GM18858 (cell line): ENCODE data around the gene SPACDR.
"Not testable (repeated sequence)": the region's sequence is repeated elsewhere in the genome, so short reads cannot be mapped to it uniquely, and the experiment has no call there.

Experiments
- ATAC-seq: cut with Tn5 transposase; IDR thresholded peaks from one replicate; pipeline ENCODE4 v1.9.1; 2021; ENCODE audit not compliant: unreplicated experiment

Gene SPACDR

DNA sequence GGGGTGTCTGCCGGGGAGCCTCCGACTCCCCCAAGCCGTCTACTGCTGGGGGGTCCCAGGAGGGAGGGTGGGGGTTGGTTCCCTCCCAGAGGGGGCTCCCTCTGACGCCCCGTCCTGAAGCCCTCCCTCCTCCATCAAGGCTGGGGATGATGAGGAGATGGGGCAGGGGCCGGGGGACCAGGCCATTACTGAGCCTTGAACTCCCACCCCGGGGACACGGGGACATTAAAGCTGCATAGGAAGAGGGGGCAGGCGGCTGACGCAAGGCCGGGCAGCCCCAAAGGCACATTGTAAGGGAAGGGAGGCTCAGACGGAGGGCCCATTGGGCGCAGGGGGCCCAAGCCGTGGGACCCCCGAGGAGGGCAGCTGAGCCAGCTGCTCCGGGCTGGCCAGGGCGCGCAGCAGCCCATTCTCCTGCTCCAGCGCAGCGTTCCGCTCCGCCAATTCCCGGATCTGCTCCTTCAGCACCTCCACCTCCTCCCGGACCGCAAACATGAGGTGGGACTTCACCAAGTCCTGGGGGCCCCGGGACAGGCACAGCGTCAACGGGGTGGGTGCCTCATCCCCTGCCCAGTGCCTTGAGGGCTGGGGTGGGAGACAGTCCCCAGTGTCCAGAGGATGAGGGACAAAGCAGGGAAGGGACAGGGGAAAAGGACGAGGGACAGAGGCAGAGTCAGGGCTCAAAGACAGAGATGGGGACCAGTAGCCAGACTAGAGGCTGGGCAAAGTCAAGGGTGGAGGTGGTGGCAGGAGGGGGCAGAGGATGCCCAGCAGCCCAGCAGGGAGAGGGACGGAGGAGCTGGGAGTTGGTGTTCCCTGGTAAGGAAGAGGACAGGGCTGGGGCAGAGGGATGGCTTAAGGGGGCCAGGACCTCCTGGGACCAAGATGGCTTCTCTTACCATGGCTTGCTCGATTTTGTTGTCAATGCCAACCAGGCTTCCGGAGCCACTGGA, 2.9 kb upstream of the SPACDR start:
- no peak for ATAC-seq

DNA sequence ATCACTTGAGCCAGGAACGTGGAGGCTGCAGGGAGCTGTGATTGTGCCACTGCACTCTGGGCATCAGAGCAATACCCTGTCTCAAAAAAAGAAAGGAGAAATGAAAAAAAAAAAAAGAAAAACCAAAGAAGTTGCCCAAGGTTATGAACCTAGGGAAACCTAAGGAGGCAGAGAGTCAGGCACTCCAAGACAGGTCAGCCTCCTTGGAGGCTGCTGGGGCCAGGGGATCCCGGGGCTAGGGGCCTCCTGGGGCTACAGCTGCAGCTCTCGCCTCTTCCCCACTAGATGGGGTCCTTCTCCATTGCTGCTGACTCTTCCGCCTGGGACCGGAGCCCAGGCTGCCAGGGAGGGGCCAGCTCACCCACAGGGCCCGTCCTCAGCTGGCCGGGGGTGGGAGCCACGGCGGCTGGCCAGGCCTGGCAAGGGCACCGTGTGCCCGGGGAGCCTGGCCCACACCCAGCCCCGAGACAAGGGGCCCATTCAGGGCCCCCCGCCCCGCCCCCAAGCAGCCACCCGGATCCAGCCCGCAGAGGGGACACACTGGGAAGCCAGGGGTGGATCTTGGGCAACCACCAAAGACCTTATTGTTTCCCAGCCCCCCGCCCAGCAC, 1.7 kb upstream of the SPACDR start:
- no peak for ATAC-seq

DNA sequence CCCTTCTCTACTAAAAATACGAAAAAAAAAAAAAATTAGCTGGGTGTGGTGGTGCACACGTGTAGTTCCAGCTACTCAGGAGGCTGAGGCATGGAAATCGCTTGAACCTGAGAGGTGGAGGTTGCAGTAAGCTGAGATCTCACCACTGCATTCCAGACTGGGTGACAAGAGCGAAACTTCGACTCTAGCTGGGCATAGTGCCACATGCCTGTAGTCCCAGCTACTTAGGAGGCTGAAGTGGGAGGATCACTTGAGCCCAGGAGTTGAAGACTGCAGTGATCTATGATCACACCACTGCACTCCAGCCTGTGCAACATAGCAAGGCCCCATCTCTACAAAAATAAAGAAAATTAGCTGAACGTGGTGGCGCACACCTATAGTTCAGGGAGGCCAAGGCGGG, 1.2 kb upstream of the SPACDR start:
- ATAC-seq, result no peak

DNA sequence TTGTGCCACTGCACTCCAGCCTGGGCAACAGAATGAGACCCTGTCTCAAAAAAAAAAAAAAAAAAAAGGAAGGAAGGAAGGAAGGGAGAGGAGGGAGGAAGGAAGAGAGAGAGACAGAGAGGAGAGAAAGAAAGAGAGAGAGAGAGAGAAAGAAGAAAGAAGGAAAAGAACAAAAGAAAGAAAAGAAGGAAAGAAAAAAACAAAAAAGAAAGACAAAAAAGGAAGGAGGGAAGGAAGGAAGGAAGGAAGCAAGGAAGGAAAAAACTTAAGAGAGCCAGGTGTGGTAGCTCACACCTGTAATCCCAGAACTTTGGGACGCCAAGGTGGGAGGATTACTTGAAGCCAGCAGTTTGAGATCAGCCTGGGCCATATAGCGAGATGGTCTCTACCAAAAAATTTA, 731 bp upstream of the SPACDR start:
- ATAC-seq, result no peak

DNA sequence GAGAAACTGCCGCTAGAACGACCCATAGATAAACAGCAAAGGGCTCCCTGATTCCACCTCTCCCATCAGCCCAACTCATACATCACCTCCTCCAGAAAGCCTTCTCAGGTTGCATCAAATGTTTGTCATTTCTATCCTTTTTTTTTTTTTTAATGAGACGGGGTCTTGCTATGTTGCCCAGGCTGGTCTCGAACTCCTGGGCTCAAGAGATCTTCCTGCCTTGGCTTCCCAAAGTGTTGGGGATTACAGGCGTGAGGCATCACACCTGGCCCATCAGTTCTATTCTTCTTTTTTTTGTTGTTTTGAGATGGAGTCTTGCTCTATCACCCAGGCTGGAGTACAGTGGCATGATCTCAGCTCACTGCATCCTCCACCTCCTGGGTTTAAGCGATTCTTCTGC, 7.0 kb downstream of the SPACDR start:
- ATAC-seq, result no peak

DNA sequence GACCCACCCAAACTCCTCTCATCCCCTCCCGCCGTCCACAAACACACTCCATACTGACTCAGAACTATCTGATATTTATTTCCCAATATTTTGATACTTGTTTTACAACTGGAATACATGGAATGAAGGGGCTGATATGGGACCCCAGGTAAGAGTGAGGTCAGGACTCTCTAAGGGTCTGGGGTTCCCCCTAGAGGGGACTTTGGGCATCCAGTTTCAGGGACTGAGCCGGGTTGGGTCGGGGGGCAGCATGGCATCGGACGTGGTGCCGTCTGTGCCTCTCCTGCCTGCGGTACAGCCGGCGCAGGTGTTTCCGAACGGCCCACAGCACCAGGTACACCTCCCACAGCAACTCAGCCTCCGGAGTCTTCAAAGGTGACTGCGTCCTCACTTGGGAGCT, 7.5 kb downstream of the SPACDR start:
- ATAC-seq, result no peak

DNA sequence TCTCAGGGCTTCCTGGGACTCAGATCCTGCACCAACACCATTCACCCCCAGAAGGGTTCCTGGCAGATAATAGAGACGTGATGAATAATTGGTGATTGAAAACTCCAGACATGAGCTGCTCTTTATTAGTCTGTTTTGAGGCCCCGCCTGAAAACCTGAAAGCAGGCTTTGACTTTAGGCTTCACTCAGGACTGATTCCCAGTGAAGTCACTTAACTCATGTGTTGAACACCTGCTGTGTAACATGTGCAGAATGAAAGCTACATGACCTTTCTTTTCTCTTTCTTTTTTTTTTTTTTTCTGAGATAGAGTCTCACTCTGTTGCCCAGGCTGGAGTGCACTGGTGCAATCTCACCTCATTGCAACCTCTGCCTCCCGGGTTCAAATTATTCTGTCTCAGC, 8.9 kb downstream of the SPACDR start:
- ATAC-seq, result no peak

DNA sequence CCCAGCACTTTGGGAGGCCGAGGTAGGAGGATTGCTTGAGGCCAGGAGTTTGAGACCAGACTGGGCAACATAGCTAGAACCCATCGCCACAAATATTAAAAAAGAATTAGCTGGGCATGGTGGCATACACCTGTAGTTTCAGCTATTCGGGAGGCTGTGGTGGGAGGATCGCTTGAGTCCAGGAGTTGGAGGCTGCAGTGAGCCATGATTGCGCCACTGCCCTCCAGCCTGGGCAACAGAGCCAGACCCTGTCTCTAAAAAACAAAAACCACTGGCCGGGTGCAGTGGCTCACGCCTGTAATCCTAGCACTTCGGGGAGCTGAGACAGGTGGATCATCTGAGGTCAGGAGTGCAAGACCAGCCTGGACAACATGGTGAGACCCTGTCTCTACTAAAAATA, 10.2 kb downstream of the SPACDR start:
- ATAC-seq, result not testable (repeated sequence)

DNA sequence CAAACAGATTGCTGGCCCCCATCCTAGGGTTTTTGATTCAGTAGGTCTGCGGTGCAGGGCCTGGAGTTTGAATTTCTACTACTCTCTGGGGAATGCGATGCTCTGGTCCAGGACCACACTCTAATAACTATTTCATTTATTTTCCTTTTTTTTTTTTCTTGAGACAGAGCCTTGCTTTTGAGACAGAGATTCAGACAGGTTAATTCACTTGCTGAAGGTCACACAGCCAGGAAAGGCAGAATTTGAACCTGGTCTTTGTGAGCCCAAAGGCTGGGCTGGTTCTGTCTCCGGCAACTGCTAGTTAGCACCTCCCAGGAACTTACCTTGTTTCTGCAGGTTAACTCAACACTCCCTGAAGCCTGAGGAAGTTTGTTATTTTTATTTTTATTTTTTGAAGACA, 11.5 kb downstream of the SPACDR start:
- ATAC-seq, result no peak

DNA sequence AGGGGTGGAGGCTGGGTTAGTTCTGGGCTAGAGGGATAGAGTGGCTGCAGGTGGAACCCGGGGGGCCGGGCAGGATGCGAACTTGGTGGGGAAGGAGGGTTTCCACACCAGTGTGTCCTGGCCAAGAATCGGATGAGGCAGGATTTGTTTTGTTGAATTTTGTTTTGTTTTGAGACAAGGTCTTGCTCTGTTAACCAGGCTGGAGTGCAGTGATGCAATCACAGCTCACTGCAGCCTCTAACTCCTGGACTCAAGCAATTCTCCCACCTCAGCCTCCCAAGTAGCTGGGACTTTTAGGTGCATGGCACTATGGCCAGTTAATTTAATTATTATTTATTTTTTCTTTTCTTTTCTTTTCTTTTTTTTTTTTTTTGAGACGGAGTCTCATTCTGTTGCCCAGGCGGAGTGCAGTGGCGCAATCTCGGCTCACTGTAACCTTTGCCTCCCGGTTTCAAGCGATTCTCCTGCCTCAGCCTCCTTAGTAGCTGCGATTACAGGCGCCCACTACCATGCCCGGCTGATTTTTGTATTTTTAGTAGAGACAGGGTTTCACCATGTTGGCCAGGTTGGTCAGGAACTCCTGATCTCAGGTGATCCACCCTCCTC, 14.8 kb downstream of the SPACDR start:
- ATAC-seq, result no peak

DNA sequence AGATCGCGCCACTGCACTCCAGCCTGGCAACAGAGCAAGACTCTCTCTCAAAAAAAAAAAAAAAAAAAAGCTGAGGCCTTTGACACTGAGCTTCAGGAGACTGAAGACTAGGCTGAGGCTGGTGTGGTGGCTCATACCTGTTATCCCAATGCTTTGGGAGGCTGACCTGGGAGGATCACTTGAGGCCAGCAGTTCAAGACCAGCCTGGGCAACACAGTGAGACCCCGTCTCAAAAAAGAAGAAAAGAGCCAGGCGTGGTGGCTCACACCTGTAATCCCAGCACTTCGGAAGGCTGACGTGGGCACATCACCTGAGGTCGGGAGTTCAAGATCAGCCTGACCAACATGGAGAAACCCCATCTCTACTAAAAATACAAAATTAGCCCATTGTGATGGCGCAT, 16.7 kb downstream of the SPACDR start:
- ATAC-seq, result not testable (repeated sequence)

DNA sequence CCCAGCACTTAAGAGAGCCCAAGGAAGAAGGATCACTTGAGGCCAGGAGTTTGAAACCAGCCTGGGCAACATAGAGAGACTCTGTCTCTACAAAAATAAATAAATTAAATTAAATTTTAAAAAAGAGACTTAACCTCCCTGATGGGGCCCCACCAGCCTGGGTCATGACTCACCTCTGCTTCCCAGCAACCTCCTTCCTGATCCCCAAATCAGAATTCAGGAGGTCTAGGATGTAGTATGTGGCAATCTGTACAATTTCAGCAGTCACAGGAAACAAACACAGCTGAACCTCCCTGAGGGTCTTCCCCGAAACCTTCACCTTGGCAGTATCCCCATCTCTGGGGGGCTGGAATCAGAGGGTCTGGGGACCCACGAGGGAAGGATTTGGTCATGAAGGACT, 18.0 kb downstream of the SPACDR start:
- ATAC-seq, result no peak

DNA sequence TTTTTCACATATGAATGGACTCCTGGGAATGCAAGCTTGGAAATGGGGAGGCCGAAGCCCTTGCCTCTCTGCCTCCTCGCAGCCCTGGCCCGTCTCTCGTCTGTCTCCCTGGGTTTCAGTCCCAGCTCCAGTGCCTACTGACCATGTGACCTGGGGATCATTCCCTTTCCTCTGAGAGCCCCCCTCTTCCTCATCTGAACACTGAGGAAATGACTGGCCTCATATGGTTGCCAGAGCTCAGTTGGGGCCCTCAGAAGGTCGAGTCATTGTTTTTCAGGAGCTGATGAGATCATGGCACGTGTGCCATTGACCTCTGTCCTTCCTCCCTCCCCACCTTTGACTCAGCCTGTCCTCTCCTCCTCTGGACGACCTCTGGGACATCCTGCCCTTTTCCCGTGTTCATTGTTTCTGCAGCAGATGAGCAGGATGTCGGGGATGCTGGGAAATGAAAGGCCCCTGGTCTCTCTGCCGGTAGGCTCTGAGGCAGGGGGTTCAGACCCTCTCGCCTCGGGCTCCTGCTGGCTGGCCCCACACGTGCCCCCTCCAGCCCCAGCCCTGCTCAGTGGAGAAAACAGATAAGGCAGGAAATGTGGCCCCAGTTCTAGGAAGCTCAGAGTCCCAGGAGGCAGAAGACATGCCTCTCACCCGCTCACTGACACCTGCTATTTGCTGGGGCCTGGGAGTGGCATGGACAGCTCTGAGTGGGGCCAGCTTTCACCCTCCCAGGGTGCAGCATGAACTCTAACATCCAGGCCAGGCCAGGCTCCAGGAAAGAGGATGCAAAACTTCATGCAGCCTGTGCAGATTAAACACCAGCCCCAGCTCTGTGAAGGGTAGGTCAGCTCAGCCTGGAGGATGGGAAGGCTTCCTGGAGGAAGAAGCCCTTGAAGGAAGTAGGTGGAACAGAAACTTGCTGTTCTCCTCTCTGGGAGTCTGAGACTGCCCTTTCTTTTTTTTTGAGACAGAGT, 19.5 kb downstream of the SPACDR start:
- no peak for ATAC-seq

DNA sequence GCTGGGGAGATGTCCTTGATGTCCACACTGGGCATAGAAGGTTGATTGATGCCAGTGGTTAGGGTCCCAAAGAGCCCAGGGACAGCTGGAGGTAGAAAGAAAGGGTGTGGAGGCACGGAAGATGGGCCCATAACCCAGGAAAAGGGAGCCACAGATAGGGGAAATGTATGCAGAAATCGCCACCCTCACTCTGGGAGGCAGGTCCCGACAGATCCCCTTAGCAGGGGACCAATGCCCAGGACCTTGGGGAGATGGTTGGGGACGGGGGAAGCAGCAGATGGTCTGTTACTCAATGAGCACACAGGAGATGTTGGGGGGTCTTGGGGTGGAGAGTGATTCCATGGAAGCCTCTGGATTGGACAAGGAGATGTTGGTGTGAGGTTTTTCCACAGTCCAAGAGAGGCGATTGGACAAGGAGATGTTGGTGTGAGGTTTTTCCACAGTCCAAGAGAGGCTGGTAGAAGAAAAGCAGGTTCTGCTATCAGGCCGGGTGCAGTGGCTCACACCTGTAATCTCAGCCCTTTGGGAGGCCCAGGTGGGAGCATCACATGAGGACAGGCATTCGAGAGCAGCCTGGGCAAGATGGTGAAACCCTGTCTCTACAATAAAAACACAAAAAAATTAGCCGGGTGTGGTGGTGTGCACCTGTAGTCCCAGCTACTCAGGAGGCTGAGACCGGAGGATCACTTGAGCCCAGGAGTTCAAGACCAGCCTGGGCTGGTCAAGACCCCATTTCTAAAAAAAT, 20.8 kb downstream of the SPACDR start:
- ATAC-seq, result no peak

DNA sequence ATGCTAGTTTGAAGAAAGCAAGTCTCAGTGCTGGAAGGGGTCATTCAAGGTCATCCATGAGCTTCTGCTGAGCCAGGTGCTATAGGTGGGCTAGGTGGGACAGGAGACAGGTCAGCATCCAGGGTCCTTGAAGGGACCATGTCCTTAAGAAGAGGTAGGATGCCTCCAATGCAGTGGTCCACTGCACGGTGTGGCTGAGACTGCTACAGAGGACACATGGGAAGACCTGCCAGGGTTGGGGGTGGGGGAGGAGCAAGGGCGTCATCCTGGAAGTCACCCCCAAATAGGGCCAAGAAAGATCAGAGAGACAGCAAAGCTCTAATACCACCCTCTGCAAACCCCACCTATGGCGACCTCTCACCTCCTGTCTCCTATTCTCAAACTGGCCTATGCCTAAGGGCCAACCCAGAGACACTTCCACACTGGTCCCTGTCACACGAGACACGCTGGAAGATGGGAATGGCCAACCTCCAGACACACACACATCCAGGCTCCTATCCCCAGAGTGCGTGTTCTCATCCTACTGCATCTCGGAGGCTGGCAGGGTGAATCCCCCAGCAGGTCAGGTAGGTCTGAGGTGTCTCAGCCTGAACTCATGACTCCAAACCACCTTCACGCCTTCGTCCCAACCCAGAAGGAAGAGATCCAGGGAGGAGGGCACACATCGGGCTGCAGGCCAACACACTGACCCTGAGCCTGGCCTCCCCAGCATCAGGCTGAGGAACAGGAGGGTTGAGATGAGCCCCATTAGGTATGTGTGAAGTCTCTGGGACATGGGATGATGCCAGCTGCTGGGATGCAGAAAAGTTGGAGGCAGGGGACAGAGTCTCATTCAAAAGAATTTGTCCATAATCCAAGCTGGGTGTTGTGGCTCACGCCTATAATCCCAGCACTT, 22.2 kb downstream of the SPACDR start:
- no peak for ATAC-seq

DNA sequence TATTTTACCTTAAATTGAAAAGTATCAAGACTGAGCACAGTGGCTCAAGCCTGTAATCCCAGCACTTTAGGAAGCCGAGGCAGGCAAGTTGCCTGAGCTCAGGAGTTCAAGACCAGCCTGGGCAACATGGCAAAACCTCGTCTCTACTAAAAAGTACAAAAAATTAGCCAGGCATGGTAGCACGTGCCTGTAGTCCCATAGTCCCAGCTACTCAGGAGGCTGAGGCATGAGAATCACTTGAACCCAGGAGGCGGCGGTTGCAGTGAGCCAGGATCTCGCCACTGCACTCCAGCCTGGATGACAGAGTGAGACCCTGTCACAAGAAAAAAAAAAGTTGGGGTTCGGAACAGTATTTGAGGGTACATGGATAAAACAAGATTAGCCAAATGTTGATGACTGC, 24.8 kb downstream of the SPACDR start:
- ATAC-seq, result not testable (repeated sequence)

DNA sequence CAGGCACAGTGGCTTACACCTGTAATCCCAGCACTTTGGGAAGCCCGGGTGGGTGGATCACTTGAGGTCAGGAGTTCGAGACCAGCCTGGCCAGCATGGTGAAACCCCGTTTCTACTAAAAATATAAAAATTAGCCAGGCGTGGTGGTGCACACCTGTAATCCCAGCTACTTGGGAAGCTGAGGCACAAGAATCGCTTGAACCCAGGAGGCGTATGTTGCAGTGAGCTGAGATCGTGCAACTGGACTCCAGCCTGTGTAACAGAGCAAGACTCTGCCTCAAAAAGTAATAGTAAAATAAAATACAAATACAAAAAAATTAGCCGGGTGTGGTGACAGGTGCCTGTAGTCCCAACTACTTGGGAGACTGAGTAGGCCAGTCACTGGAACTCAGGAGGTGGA, 25.3 kb downstream of the SPACDR start:
- ATAC-seq, result not testable (repeated sequence)

DNA sequence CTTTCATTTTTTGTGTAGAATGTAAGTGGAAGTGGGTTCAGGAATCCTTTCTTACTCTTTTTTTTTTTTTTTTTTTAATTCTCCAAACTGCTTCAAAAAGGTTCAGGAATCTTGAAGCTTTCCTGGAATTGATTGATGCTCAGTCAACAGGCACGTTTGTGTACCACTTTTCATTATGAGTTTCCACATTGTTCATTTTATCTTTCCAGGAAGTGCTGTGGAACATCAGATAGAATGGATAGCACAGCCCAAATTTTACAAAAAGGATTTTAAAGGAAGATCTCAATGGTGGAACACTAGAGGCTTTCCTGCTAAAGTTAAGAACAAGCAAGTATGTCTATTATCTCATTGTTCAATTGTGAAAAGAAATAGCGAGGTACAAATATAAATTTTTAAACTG, 25.9 kb downstream of the SPACDR start:
- ATAC-seq, result no peak
